CD4-positive, alpha-beta T cell treated with Interleukin-17A for 4 hours (primary cell): ENCODE results near the gene CAPZB.

Source experiments
- DNase-seq: peaks from one replicate; pipeline ENCODE4 v3.0.0-alpha.2; 2020; ENCODE audit warnings: mixed read lengths

CAPZB gene

GRCh38 chr1:19363536-19364152 lies 121.7 kb downstream of the CAPZB start:
- DNase-seq: no peak

- DNase-seq: no peak
These were observed 123.7 kb downstream of the CAPZB start for GRCh38 chr1:19361611-19362147.

- DNase-seq: no peak
These were observed 124.3 kb downstream of the CAPZB start for GRCh38 chr1:19360843-19361610.

- no peak for DNase-seq
These were observed 124.9 kb downstream of the CAPZB start for GRCh38 chr1:19360432-19360831.

GRCh38 chr1:19360016-19360415 lies 125.3 kb downstream of the CAPZB start:
- DNase-seq: no peak

- DNase-seq: no peak
These were observed 126.0 kb downstream of the CAPZB start for GRCh38 chr1:19359357-19359756.

GRCh38 chr1:19358710-19359109 lies 126.6 kb downstream of the CAPZB start:
- no peak for DNase-seq

GRCh38 chr1:19357299-19357986 lies 127.9 kb downstream of the CAPZB start:
- DNase-seq: no peak

GRCh38 chr1:19356266-19356665 lies 129.1 kb downstream of the CAPZB start:
- DNase-seq: no peak

- DNase-seq: no peak
These were observed 130.8 kb downstream of the CAPZB start for GRCh38 chr1:19354531-19354981.

GRCh38 chr1:19353596-19353995 lies 131.7 kb downstream of the CAPZB start:
- DNase-seq: no peak

- DNase-seq: no peak
These were observed 132.5 kb downstream of the CAPZB start for GRCh38 chr1:19352839-19353238.

- no peak for DNase-seq
These were observed 133.5 kb downstream of the CAPZB start for GRCh38 chr1:19351873-19352272.

GRCh38 chr1:19350566-19350965 lies 134.8 kb downstream of the CAPZB start:
- DNase-seq: no peak

GRCh38 chr1:19349999-19350398 lies 135.3 kb downstream of the CAPZB start:
- no peak for DNase-seq

GRCh38 chr1:19348441-19349198 lies 136.7 kb downstream of the CAPZB start:
- no peak for DNase-seq

GRCh38 chr1:19347533-19348172 lies 137.7 kb downstream of the CAPZB start:
- no peak for DNase-seq

GRCh38 chr1:19346026-19346425 lies 139.3 kb downstream of the CAPZB start:
- no peak for DNase-seq

GRCh38 chr1:19345391-19345790 lies 139.9 kb downstream of the CAPZB start:
- DNase-seq: no peak

GRCh38 chr1:19344831-19345230 lies 140.5 kb downstream of the CAPZB start:
- DNase-seq: no peak

- peak; percentile 57 for DNase-seq
These were observed 140.9 kb downstream of the CAPZB start for GRCh38 chr1:19344372-19344810.
